H1 (cell line): ENCODE data around the gene LRP3. TPM values are rescaled to one million over a fixed set of nuclear protein-coding genes. Genes with fewer than 3 reads are reported as not detected.

Source experiments
- CTCF ChIA-PET: fragments of 300-600 bp; sonication (Branson Sonifier 250); formaldehyde crosslinking; loops from one replicate; lab custom pipeline; 2021; ENCODE audit not compliant: partially characterized antibody; lab: Charles Lee
- POLR2A ChIA-PET: fragments of 300-600 bp; sonication (Branson Sonifier 250); formaldehyde crosslinking; loops from one replicate; lab custom pipeline; 2021; ENCODE audit warnings: inconsistent platforms; ENCODE audit not compliant: partially characterized antibody; lab: Charles Lee
- DNase-seq, 2 experiments: peaks; one replicate each; pipeline versions ENCODE4 v3.0.0 to v3.0.0-alpha.2; 2010 to 2022; ENCODE audit warnings: low spot score in 2 of 2, low read depth in 1 of 2, mixed read lengths in 1 of 2
- FAIRE-seq: peaks from 2 replicates; lab custom pipeline; 2011; peaks lifted over from hg19 to GRCh38; lab: Jason Lieb, UNC
- H2AFZ ChIP-seq: 2 replicates; pipeline ENCODE4 v1.8.1; 2012; ENCODE audit warnings: low read length, inconsistent platforms
- H2AK5ac ChIP-seq: 2 replicates; pipeline ENCODE4 v1.6.1; 2013; ENCODE audit warnings: low read depth, low read length
- H2BK120ac ChIP-seq: replicated peaks from 2 replicates; pipeline ENCODE3; 2013; ENCODE audit warnings: low read depth, low read length, inconsistent platforms
- H2BK12ac ChIP-seq: 2 replicates; pipeline ENCODE4 v1.6.1; 2013; ENCODE audit warnings: low read depth, low read length
- H2BK15ac ChIP-seq: 2 replicates; pipeline ENCODE4 v1.6.1; 2013; ENCODE audit warnings: low read length
- H2BK20ac ChIP-seq: 2 replicates; pipeline ENCODE4 v1.6.1; 2013; ENCODE audit warnings: low read length
- H2BK5ac ChIP-seq: 2 replicates; pipeline ENCODE4 v1.6.1; 2013; ENCODE audit warnings: low read depth, low read length
- H3K14ac ChIP-seq: 2 replicates; pipeline ENCODE4 v1.6.1; 2013; ENCODE audit warnings: inconsistent platforms; ENCODE audit not compliant: insufficient read length
- H3K18ac ChIP-seq: 2 replicates; pipeline ENCODE4 v1.6.1; 2013; ENCODE audit warnings: low read length; ENCODE audit errors: extremely low read depth
- H3K23ac ChIP-seq: 2 replicates; pipeline ENCODE4 v1.6.1; 2013; ENCODE audit warnings: inconsistent platforms; ENCODE audit not compliant: insufficient read length
- H3K23me2 ChIP-seq: 2 replicates; pipeline ENCODE4 v1.6.1; 2013; ENCODE audit warnings: low read depth, low read length
- H3K27ac ChIP-seq: 2 replicates; pipeline ENCODE4 v1.6.1; 2011; ENCODE audit warnings: low read depth, low read length, inconsistent platforms
- H3K27me3 ChIP-seq, 4 experiments: replicated peaks in 1 of 4; 1 replicate in 1 of 4; 2 replicates in 3 of 4; pipeline versions ENCODE4 v1.6.1 to v1.8.1; 2011 to 2013; ENCODE audit warnings: low read length in 3 of 4, mild to moderate bottlenecking in 3 of 4, inconsistent platforms in 2 of 4, mixed read lengths in 2 of 4, moderate library complexity in 1 of 4; ENCODE audit not compliant: control insufficient read depth in 3 of 4, insufficient read depth in 3 of 4; ENCODE audit errors: extremely low read depth in 1 of 4
- H3K36me3 ChIP-seq, 4 experiments: 2 replicates each; pipeline versions ENCODE4 v1.6.1 to v1.8.1; 2011 to 2013; ENCODE audit warnings: mild to moderate bottlenecking in 4 of 4, low read length in 3 of 4, moderate library complexity in 2 of 4, control low read depth in 1 of 4, inconsistent platforms in 1 of 4; ENCODE audit not compliant: insufficient read depth in 4 of 4, control insufficient read depth in 2 of 4
- H3K4ac ChIP-seq: replicated peaks from 2 replicates; pipeline ENCODE3; 2013; ENCODE audit warnings: low read length, low read depth, mixed read lengths, inconsistent platforms; ENCODE audit not compliant: insufficient read length
- H3K4me1 ChIP-seq, 4 experiments: replicated peaks in 1 of 4; 1 replicate in 1 of 4; 2 replicates in 3 of 4; pipeline versions ENCODE4 v1.6.1 to v1.8.1; 2011 to 2013; ENCODE audit warnings: low read length in 3 of 4, inconsistent platforms in 2 of 4, mixed read lengths in 1 of 4; ENCODE audit not compliant: insufficient read depth in 4 of 4, control insufficient read depth in 3 of 4
- H3K4me2 ChIP-seq, 2 experiments: 2 replicates each; pipeline versions ENCODE4 v1.6.1 to v1.8.1; 2011 to 2013; ENCODE audit warnings: low read depth in 2 of 2, low read length in 2 of 2, control low read depth in 1 of 2, inconsistent platforms in 1 of 2, mild to moderate bottlenecking in 1 of 2; ENCODE audit not compliant: insufficient read depth in 1 of 2
- H3K4me3 ChIP-seq, 4 experiments: fragments of 200-600, 300-600 bp in 1 of 4; sonication (generic), shearing (Covaris generic), sonication (Bioruptor Twin) in 1 of 4; 2 replicates each; pipeline versions ENCODE4 v1.5.1 to v1.8.1; 2011 to 2016; ENCODE audit warnings: low read length in 4 of 4, low read depth in 3 of 4, control low read depth in 2 of 4, inconsistent platforms in 2 of 4, mild to moderate bottlenecking in 2 of 4, mixed read lengths in 1 of 4, moderate library complexity in 1 of 4; ENCODE audit not compliant: insufficient read depth in 2 of 4; ENCODE audit errors: extremely low read depth in 1 of 4
- H3K56ac ChIP-seq: replicated peaks from 2 replicates; pipeline ENCODE3; 2013; ENCODE audit warnings: low read depth, mild to moderate bottlenecking, mixed read lengths, low read length, inconsistent platforms; ENCODE audit not compliant: insufficient read length
- H3K79me1 ChIP-seq: 2 replicates; pipeline ENCODE4 v1.6.1; 2013; ENCODE audit warnings: low read depth, low read length, control low read depth
- H3K79me2 ChIP-seq, 2 experiments: 2 replicates each; pipeline versions ENCODE4 v1.6.1 to v1.8.1; 2012 to 2013; ENCODE audit warnings: low read length in 2 of 2, mild to moderate bottlenecking in 2 of 2, inconsistent platforms in 1 of 2; ENCODE audit not compliant: insufficient read depth in 2 of 2, control insufficient read depth in 1 of 2
- H3K9ac ChIP-seq, 4 experiments: replicated peaks in 1 of 4; 1 replicate in 1 of 4; 2 replicates in 3 of 4; pipeline versions ENCODE4 v1.6.1 to v1.8.1; 2011 to 2013; ENCODE audit warnings: low read depth in 3 of 4, low read length in 3 of 4, control low read depth in 2 of 4, mild to moderate bottlenecking in 2 of 4, moderate library complexity in 2 of 4, inconsistent platforms in 1 of 4; ENCODE audit errors: extremely low read depth in 1 of 4
- H3K9me3 ChIP-seq, 2 experiments: 2 replicates each; pipeline versions ENCODE4 v1.6.1 to v1.8.1; 2012 to 2013; ENCODE audit warnings: mild to moderate bottlenecking in 2 of 2, moderate library complexity in 2 of 2, control low read depth in 1 of 2, inconsistent platforms in 1 of 2, low read depth in 1 of 2, low read length in 1 of 2, mixed read lengths in 1 of 2; ENCODE audit not compliant: insufficient read depth in 2 of 2
- H4K20me1 ChIP-seq, 2 experiments: replicated peaks in 1 of 2; 2 replicates each; pipeline versions ENCODE3 to v1.8.1; 2011 to 2013; ENCODE audit warnings: inconsistent platforms in 2 of 2, low read length in 2 of 2, mild to moderate bottlenecking in 1 of 2; ENCODE audit not compliant: insufficient read depth in 2 of 2, control insufficient read depth in 1 of 2
- H4K5ac ChIP-seq: 2 replicates; pipeline ENCODE4 v1.6.1; 2013; ENCODE audit warnings: low read length, low read depth, mixed read lengths, inconsistent platforms; ENCODE audit not compliant: insufficient read length
- H4K8ac ChIP-seq: 2 replicates; pipeline ENCODE4 v1.8.0; 2013; ENCODE audit warnings: mild to moderate bottlenecking, moderate library complexity, low read length, inconsistent platforms; ENCODE audit not compliant: insufficient read depth; ENCODE audit errors: extremely low read depth
- H4K91ac ChIP-seq: replicated peaks from 2 replicates; pipeline ENCODE3; 2013; ENCODE audit warnings: low read length, mixed read lengths, inconsistent platforms; ENCODE audit not compliant: insufficient read length
- BCL11A ChIP-seq, 2 experiments: IDR thresholded peaks; one replicate each; pipeline ENCODE4 v1.6.1; 2011; ENCODE audit warnings: low read depth in 2 of 2, low read length in 2 of 2, mild to moderate bottlenecking in 2 of 2
- CEBPB ChIP-seq: IDR thresholded peaks from 2 replicates; pipeline ENCODE4 v1.6.1; 2012; ENCODE audit warnings: low read depth, low read length
- CREB1 ChIP-seq: IDR thresholded peaks from 2 replicates; pipeline ENCODE4 v1.6.1; 2012; ENCODE audit warnings: inconsistent platforms
- FOSL1 ChIP-seq: IDR thresholded peaks from 2 replicates; pipeline ENCODE4 v1.6.1; 2011; ENCODE audit warnings: mild to moderate bottlenecking, low read depth, low read length, moderate library complexity; ENCODE audit not compliant: insufficient read depth
- HDAC6 ChIP-seq: IDR thresholded peaks from one replicate; pipeline ENCODE4 v1.7.1; 2012; ENCODE audit warnings: low read depth, mild to moderate bottlenecking, inconsistent platforms, low read length, moderate library complexity
- KDM4A ChIP-seq: IDR thresholded peaks from one replicate; pipeline ENCODE4 v1.7.1; 2012; ENCODE audit warnings: low read depth, mild to moderate bottlenecking, moderate library complexity, low read length, inconsistent platforms; ENCODE audit not compliant: severe bottlenecking
- KDM5A ChIP-seq: fragments of 200-600 bp; IDR thresholded peaks from 2 replicates; pipeline ENCODE4 v1.7.1; 2012; ENCODE audit warnings: mild to moderate bottlenecking, low read length, inconsistent platforms, mixed read lengths
- RFX5 ChIP-seq: IDR thresholded peaks from 2 replicates; pipeline ENCODE4 v1.6.1; 2011; ENCODE audit warnings: low read depth, low read length, improper control_type of control experiment, borderline replicate concordance
- SIN3A ChIP-seq, 2 experiments: IDR thresholded peaks in 1 of 2; conservative IDR thresholded peaks in 1 of 2; 2 replicates each; pipeline ENCODE4 v1.6.1; 2011 to 2012; ENCODE audit warnings: low read length in 2 of 2, improper control_type of control experiment in 1 of 2, low read depth in 1 of 2, mild to moderate bottlenecking in 1 of 2
- SP1 ChIP-seq: IDR thresholded peaks from 2 replicates; pipeline ENCODE4 v1.6.1; 2011; ENCODE audit warnings: low read depth, low read length
- SP4 ChIP-seq: IDR thresholded peaks from 2 replicates; pipeline ENCODE4 v1.6.1; 2012; ENCODE audit warnings: low read length, inconsistent platforms
- TCF12 ChIP-seq: IDR thresholded peaks from 2 replicates; pipeline ENCODE4 v1.6.1; 2011; ENCODE audit warnings: low read depth, mild to moderate bottlenecking, low read length
- WGBS, 2 experiments: shearing (Covaris generic) in 1 of 2; methylation state at CpG; one replicate each; pipeline versions ENCODE4 v1.1.6 to v1.1.7; 2013 to 2015; ENCODE audit warnings: low lambda C conversion rate in 2 of 2, mixed read lengths in 2 of 2, inconsistent platforms in 1 of 2, low coverage in 1 of 2, missing lambda C conversion rate in 1 of 2; ENCODE audit not compliant: insufficient replicate concordance in 2 of 2, insufficient coverage in 1 of 2, insufficient read length in 1 of 2; ENCODE audit errors: extremely low coverage in 1 of 2, missing lambda C conversion rate in 1 of 2; 5-methylcytosine and 5-hydroxymethylcytosine counted together
- polyA plus RNA-seq, 7 experiments: library from polyadenylated mRNA; depleted of rRNA in 3 of 7; stranded (reverse) in 5 of 7; unstranded in 2 of 7; fragments of >200 nt in 5 of 7; fragments of 200-250 nt in 2 of 7; gene quantifications; 1 replicate in 5 of 7; 2 replicates in 1 of 7; 4 replicates in 1 of 7; pipeline versions ENCODE4 v1.2.1 to v1.2.3, GENCODE V29; 2011 to 2013; ENCODE audit warnings: missing spikeins in 2 of 7, mixed read lengths in 2 of 7
- total RNA-seq: library from RNA; stranded (reverse); fragmentation: NEBNext Ultra II Directional; extraction: Animal tissue kit (Norgen Biotek cat#: 25700); gene quantifications from 2 replicates; pipeline ENCODE4 v1.2.1, GENCODE V29; 2021
- TF ChIP-seq, protein P1 (sequence below): IDR thresholded peaks from 2 replicates; pipeline ENCODE4 v1.6.1; 2011; ENCODE audit warnings: low read depth, mild to moderate bottlenecking, low read length; ENCODE audit not compliant: insufficient read depth
- TF ChIP-seq, protein P2 (sequence below): IDR thresholded peaks from 2 replicates; pipeline ENCODE4 v1.6.1; 2012; ENCODE audit warnings: inconsistent platforms

Gene LRP3
- total and polyA plus RNA-seq, 2 of the 8 experiments (the other 6 are each of a cell fraction or from before 2014, with no cell fraction given), result 30.3 to 33.7 TPM

DNA sequence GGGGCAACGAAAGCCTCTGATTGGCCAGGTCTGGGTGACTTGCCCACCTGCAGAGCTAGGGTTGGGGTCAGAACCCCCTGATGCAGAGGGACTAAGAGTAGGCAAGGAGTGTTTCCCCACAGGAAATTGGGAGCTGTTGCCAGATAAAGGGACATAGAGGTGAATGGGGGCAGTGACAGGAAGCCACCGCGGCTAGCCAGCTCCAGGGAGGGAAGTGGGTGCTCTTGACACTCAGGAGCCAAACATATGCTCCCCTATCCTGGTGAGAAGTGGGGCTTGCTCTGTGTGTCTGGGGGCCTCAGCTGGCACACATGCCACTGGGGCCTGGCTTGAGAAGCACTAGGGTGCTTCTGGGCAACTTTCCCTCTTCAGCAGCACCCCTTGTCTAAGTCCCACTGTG lies 36.2 kb upstream of the LRP3 start:
- Histone ChIP-seq H3K27ac (no peak overlapping the region), H4K8ac (no peak overlapping the region; the same call in 1 of the 2 replicates), H3K23ac (no peak overlapping the region), H2AK5ac (no peak overlapping the region), H3K79me1 (no peaks in the 10 kb centered on the region), H4K91ac (no peak overlapping the region), H3K36me3 (no peaks in the 10 kb centered on the region), H3K9me3 (peaks cover 0 to 5% of the 10 kb centered on the region in 2 experiments; a peak in 1 of 4 replicates), H3K9ac (no peak overlapping the region), H2BK120ac (no peak overlapping the region), H2BK5ac (no peak overlapping the region), H3K4me2 (no peak overlapping the region), H3K79me2 (no peaks in the 10 kb centered on the region), H3K4me3 (no peak overlapping the region), H2BK12ac (no peak overlapping the region), H2AFZ (no peak overlapping the region), H3K56ac (no peak overlapping the region), H3K14ac (no peak overlapping the region), H3K27me3 (no peaks in the 10 kb centered on the region), H4K5ac (no peak overlapping the region), H3K23me2 (0 out of 2 replicates have a peak, but pooled peaks cover 2% of the 10 kb centered on the region), H3K4me1 (no peaks in the 10 kb centered on the region), H3K4ac (no peak overlapping the region), H2BK20ac (no peak overlapping the region), H3K18ac (no peak overlapping the region), H2BK15ac (no peak overlapping the region), H4K20me1 (no peaks in the 10 kb centered on the region)
- FAIRE-seq (no peak), DNase-seq (no peak)
- 89% methylated on average over 3 of the region's 3 CpGs; no CpG with 5 or more reads in 1 of the 2 experiments for WGBS, 2 experiments
- CTCF ChIA-PET, result interaction anchor here (0.6 to 3.8 kb wide), 4 partner anchors 11 to 77 kb away, joined by 3 to 12 read pairs (median 8); no protein-coding TSS in a partner anchor
- POLR2A ChIA-PET, result interaction anchor here (1.1 to 3.5 kb wide), 2 partner anchors 19 to 23 kb away, joined by 3 to 15 read pairs; no protein-coding TSS in a partner anchor
- TF ChIP-seq BCL11A (IDR thresholded peaks at IDR 0.05; ENCODE audit: low read depth in 2 of 2, low read length in 2 of 2) (no peak), KDM5A (no peak), RFX5 (no peak), TCF12 (no peak), SP4 (no peak), HDAC6 (no peak), KDM4A (no peak), SP1 (no peak), FOSL1 (no peak), CEBPB (no peak), SIN3A (conservative IDR thresholded peaks at IDR 0.05 in 1 of 2, IDR thresholded peaks at IDR 0.05 in 1 of 2; ENCODE audit: low read depth in 1 of 2, low read length in 2 of 2) (no peak), CREB1 (no peak)
- TF ChIP-seq, protein P1, sequence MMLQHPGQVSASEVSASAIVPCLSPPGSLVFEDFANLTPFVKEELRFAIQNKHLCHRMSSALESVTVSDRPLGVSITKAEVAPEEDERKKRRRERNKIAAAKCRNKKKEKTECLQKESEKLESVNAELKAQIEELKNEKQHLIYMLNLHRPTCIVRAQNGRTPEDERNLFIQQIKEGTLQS, result no peak
- TF ChIP-seq, protein P2, sequence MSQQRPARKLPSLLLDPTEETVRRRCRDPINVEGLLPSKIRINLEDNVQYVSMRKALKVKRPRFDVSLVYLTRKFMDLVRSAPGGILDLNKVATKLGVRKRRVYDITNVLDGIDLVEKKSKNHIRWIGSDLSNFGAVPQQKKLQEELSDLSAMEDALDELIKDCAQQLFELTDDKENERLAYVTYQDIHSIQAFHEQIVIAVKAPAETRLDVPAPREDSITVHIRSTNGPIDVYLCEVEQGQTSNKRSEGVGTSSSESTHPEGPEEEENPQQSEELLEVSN, result no peak
